Raji (cell line): ENCODE results near the gene FUT8.

Experiments used
- POLR2A ChIP-seq: IDR thresholded peaks from 2 replicates; pipeline ENCODE4 v1.6.1; 2011; ENCODE audit warnings: low read depth, low read length, control low read depth; ENCODE audit not compliant: insufficient read depth

The FUT8 gene

GRCh38 chr14:65469903-65470302 lies 57.4 kb downstream of the FUT8 start:
- no peak for TF ChIP-seq POLR2A

- no peak for TF ChIP-seq POLR2A
Measured at GRCh38 chr14:65470404-65470880, 57.9 kb downstream of the FUT8 start.

- no peak for TF ChIP-seq POLR2A
Measured at GRCh38 chr14:65471038-65471878, 58.7 kb downstream of the FUT8 start.

GRCh38 chr14:65472189-65472588 lies 59.7 kb downstream of the FUT8 start:
- TF ChIP-seq POLR2A, result no peak

GRCh38 chr14:65476273-65476941 lies 63.9 kb downstream of the FUT8 start:
- TF ChIP-seq POLR2A, result no peak

- TF ChIP-seq POLR2A, result no peak
Measured at GRCh38 chr14:65476942-65477318, 64.4 kb downstream of the FUT8 start.

GRCh38 chr14:65478017-65478416 lies 65.5 kb downstream of the FUT8 start:
- no peak for TF ChIP-seq POLR2A

- TF ChIP-seq POLR2A, result no peak
Measured at GRCh38 chr14:65478596-65478995, 66.1 kb downstream of the FUT8 start.

GRCh38 chr14:65479386-65479785 lies 66.9 kb downstream of the FUT8 start:
- no peak for TF ChIP-seq POLR2A

GRCh38 chr14:65482757-65483438 lies 70.4 kb downstream of the FUT8 start:
- TF ChIP-seq POLR2A, result no peak

GRCh38 chr14:65483647-65484046 lies 71.1 kb downstream of the FUT8 start:
- TF ChIP-seq POLR2A, result no peak

GRCh38 chr14:65485516-65485915 lies 73.0 kb downstream of the FUT8 start:
- TF ChIP-seq POLR2A, result no peak

- TF ChIP-seq POLR2A, result no peak
Measured at GRCh38 chr14:65486863-65487262, 74.3 kb downstream of the FUT8 start.

- no peak for TF ChIP-seq POLR2A
Measured at GRCh38 chr14:65487783-65488494, 75.4 kb downstream of the FUT8 start.

GRCh38 chr14:65491274-65491673 lies 78.7 kb downstream of the FUT8 start:
- TF ChIP-seq POLR2A, result no peak
